Smooth muscle cell of the brain vasculature (primary cell): ENCODE results near the gene PROP1.
"Not testable (repeated sequence)": the region's sequence is repeated elsewhere in the genome, so short reads cannot be mapped to it uniquely, and the experiment has no call there.

ENCODE experiments used
- DNase-seq: peaks from one replicate; pipeline ENCODE4 v3.0.0-alpha.2; 2012; ENCODE audit warnings: low read depth, low spot score

The PROP1 gene

GRCh38 chr5:177995691-177996595 is at the start of gene PROP1:
TSS of gene PROP1 (minus strand) at chr5:177996242. CDS start at chr5:177995933, 309 bp downstream.
- no peak for DNase-seq

- not testable (repeated sequence) for DNase-seq
These were observed 23.5 kb upstream of the PROP1 start for GRCh38 chr5:178019379-178020030.

DNA sequence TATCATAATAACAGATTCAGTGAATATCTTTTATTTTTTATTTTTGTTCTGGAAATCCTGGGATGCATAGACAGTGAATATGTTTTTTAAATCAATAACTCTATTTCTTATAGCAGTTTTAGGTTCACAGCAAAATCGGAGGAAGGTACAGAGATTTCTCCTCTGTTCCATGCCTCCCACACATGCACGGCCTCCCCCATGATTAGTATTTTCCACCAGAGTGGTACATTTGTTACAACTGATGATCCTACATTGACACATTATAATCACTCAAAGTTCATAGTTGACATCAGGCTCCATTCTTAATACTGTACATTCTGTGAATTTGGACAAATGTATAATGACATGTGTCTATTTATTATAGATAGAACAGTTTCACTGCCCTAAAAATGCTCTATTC is 16.7 kb upstream of the PROP1 start:
- not testable (repeated sequence) for DNase-seq

DNA sequence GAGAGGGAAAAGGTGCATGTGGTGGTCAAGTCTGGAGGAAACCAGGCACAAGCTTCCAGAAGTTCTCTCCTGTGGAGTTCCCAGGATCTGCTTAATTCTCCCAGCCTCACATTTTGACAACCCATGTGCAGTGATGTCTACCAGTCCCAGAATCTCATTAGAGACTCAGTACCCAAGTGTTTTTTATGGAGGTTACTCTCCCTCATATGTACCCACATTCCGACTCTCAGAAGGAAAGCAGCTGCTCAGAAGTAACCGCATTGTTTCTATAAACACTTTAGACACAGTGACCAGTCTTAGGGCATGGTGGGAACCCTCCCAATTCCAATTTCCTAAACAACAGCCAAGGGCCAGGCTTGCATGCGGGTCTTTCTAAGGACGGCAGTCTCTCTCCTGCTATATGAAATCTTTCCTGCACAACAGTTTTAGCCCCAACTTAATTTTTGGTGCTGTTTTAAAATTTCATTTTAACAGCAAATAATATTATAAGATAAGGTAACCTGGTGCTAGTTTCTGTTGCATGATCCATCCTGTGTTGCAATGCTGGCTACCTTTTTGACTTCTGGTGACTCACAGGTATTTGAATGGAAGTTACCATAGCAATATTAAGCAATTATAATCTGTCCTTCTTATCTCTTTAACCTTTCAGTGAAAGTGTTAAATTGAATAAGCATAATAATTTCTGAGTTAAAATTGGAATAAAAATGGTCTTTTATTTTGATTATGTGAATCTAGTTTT is 15.9 kb upstream of the PROP1 start:
- DNase-seq = not testable (repeated sequence)

DNA sequence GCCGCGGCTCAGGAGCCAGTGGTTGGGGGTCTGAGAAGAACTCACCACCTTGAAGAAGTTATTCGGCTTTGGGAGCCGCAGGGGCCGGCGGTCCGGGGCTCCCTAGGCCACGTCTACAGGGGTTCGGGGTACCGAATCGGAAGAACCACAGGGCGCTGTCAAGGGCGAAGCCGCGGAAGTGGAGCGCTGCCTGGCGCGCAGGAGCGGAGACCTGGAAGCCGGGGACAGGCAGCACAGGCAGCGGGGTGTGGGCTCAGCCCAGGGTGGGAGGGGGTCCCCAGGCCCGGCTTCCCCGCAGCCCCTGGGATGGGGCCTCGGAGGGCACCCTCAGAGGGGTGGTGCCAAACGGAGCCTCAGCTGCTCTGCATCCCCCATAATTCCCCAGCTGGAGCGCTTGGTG is 11.2 kb upstream of the PROP1 start:
- DNase-seq = not testable (repeated sequence)

DNA sequence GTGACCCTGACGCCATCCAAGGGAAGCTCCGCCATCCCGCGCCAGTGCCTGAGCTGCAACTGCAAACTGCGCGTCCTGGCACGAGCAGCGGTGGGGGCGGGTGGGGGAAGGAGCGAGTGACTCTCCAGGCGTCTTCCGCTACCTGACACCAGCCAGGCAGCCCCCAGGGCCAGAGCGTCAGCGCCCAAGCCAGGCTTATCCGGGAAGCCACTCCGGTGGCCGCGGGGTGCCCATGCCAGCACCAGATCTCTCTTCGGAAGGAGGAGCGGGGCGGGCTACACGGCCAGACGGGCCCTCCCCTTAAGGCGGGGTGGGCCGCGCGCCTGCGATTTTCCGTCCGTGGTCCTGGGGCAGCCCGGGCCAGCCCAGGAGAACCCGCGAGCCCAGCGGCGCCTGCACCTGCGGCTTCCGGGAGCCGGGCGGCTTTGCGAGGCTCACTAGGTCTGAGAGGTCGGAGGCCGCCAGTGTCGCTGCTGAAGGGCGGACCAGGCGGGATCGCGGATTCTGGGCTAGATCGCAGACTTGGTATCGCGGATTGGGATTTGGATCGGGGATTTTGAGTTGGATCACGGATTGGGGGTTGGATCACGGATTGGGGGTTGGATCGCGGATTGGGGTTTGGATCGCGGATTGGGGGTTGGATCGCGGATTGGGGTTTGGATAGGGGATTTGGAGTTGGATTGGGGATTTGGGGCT is 10.6 kb upstream of the PROP1 start:
- not testable (repeated sequence) for DNase-seq

DNA sequence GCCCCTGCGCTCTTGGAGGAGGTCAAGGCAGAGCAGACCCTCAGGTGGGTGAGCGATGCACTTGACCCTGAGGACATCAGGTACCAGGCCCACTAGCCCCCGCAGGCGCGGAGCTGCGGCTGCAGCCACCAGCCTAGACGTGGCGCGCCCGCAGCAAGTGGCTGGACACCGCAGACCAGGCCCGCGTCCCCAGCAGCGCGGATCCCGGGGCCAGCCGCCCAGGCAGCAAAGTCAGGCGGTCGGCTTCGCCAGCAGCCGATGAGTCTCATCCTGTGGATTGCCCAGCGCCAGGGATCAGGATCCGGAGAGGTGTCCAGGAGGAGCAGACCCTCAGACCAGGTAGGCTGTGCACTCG is 10.1 kb upstream of the PROP1 start:
- not testable (repeated sequence) for DNase-seq

- DNase-seq = no peak
These were observed 1.8 kb upstream of the PROP1 start for GRCh38 chr5:177997846-177998245.

DNA sequence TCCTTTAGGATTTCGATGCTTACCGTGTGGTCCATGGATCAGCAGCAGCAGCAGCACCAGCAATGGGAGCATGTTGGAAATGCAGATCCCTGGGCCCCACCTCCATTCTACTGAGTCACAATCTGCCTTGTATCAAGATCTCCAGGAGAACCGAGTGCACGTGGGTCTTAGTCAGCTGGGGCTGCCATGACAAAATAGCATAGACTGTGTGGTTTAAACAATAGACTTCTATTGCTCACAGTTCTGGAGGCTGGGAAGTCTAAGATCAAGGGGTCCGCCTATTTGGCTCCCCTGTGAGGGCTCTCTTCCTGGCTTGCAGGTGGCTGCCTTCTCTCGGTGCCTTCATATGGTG is 1.3 kb upstream of the PROP1 start:
- DNase-seq = no peak

GRCh38 chr5:177996660-177997318 is 747 bp upstream of the PROP1 start:
- no peak for DNase-seq

GRCh38 chr5:177994561-177995190 is 1.4 kb downstream of the PROP1 start:
- no peak for DNase-seq

DNA sequence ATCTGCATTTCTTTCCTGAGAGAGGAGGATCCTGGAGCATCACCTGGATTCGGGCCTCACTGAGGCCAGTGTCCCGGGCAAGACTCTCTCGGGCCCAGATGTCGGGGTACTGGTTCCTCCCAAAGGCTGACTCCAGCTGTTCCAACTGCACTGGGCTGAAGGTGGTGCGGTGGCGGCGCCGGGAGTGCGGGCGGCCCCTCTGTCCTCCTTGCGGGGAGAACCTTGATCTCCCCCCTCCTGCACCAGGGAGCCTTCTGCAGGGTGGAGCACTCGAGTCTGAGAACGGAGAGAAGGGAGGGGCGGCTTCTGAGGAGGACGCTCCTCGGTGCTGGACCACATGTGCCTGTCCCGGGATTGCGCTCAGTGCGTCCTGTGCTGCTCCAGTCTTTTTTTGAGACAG is 2.0 kb downstream of the PROP1 start:
- DNase-seq = no peak

- no peak for DNase-seq
These were observed 3.6 kb downstream of the PROP1 start for GRCh38 chr5:177992466-177992865.

DNA sequence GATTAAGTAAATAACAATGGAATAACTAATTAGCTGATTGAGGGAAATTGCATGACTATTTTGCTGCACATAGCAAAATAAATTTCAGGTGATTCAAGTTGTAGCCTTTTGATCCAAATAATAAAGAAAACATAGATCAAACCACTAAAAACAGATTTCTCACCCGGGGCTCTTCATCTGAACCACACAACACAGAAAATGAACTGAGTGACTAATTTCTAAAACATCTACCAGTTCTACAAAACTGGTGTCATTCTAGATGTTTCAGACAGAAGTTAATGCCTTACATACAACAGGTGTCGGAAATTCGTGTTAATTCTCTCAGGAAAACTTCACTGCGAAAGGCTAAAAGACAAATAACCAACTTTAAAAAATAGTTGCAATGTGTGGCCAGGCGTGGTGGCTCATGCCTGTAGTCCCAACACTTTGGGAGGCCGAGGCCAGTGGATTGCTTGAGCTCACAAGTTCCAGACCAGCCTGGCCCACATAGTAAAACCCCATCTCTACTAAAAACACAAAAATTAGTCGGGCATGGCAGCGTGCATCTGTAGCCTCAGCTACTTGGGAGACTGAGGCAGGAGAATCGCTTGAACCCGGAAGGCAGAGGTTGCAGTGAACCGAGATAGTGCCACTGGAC is 6.9 kb downstream of the PROP1 start:
- DNase-seq = no peak

- DNase-seq = no peak
These were observed 8.7 kb downstream of the PROP1 start for GRCh38 chr5:177987326-177987725.

GRCh38 chr5:177985430-177986040 is 10.5 kb downstream of the PROP1 start:
- DNase-seq = no peak

DNA sequence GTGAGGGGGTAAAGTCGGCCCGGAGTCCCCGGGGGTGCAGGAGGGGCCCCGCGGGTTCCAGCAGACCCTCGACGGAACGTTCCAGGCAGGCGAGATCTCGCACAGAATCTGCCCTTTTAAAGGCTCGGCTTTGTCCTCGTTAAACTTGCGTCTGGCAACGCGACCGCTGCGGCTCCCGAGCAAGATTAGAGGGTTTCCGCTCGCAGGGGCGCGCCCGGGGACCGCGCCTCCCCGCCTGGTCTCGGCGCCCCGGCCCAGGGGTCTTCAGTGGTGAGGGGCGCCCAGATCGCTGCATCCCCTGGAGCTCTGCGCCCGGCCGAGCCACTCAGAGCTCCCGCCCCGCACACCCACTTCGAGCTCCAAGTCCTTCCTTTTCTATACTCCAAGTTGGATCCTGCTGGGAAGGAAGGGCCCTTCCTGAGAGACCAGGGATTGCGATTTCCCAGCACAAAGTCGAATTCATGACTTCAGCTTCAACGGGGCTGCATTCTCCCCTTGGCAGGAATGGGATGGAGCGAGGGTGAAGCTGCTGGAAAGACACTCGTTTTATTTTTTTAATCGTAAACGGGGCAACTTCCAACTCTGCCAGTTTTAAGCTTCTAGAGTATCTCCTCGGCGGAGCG is 11.3 kb downstream of the PROP1 start:
- no peak for DNase-seq

DNA sequence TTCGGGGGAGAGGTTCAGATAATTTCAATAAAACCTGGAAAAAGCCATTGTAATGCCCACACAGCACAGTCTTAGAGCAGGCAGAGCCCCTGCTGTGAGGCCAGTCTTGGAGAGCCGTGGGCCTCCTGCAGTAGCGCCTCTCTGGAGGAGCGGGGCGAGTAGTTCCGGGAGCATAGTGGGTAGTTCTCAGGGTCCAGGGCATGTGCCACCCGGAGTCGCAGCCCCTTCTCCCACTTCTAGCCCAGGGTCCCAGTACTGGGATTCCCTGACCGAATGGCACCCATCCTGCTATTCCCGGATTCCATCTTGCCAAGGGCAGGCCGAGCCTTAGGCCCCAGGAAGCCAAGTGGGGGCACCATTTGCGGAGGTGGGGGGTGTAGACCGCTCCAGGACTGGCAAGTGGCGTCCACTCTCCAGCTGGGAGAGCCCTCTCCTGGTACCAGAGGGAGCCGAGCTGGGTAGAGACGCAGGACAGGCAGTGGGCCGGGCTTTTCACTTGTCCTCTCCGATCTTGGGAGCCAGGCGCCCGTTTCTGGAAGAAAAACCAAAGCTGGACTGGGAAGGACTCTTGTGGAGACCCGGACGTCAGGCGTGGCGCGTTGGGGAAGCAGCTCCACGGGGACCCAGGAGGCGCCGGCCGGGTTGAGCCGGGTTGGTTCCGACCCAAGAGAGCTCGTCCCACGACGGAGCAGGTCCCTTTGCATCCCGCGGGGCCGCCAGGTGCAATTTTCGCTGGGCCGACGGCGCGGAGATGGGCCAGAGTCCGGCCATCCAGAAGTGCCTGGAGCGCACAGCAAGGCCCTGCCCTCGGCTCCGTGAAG is 12.1 kb downstream of the PROP1 start:
- DNase-seq = no peak

DNA sequence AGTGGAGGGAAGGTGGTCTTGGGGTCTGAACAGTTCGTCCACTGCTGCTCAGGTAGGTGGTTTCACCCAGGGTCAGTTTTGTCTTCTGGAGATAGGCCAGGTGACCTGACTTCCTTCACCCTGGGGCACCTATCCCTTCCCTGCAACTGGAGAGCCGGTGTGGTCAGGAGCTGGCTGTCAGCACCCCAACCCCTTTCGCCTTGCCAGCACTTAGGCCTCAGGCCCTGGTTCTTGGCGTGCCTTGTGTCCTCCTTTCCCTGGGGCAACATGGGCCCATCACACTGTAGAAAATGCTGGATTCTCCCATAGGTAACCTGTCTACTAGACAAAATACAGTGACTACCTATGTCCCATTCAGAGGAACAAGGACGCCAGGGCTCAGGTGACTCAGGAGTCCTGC is 13.1 kb downstream of the PROP1 start:
- DNase-seq = no peak
